ENCODE data around the gene C10orf71.

C10orf71 gene

DNA sequence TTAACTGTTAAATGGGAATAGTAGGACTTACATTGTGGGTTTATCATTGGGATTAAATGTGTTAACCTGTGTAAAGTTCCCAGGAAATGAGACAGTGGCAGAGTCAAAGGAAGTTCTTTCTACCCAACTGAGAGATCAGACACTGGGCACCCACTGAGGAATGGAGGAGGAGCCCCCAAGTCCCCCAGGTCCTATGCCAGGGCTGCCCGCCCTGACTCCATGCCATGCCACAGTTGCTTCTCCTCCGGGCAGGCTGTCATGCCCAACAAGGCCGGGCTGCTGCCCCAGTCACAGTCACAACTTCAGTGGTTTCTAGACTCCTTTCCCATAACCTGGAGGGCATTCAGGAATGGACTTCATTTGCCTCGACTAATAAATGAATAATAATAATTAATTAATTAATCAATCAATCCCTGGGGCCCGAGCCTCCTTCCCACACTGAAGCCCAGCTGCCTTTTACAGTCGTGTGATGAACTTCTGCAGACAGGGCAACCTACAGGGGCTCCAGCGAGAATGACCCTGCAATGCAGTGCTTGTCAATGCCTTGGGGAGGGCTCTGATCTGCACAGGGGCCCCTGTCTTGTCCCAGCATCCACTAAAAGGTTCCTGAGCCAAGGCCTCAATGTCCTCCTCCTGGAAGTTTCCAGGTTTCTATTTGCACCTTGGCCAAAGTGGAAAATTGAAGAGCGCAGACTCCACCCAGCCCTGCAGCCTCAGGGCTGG lies 64.5 kb downstream of the C10orf71 start:
- DNase-seq = no peak

DNA sequence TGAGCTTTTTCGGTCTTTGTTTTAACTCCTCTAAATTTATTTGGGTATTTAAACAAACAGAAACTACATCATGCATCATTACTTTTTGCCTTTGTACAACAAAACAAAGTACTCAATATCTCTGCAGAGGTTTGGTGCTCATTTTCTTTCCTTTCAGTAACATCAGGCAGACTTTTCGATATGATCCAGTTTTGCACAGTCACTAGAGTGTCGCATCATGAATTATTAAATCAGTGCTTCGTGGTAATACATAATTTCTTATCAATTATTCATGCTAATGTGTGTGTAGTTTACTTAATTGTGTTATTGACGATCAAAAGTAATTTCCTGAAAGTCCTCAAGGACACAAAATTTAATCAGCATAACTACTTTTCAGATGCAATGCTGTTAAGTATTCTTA lies 65.1 kb downstream of the C10orf71 start:
- DNase-seq = no peak

DNA sequence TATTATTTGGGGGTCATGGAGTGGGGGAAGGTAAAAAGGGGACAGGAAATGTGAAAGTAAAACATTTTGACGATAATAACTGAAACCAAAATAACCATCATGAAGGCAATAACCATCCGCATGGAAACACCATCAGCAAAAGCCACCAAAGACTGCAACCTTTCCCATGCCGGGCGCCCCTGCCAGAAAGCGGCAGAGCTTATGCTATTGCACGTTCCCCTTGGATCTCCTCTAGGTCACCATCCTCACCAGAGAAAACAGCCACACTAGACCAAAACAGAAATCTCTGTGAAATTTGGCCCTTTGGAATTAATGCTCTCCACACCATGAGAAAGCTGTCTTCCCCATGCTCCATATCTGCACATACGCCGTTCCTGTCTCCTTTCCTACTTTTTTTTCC lies 65.8 kb downstream of the C10orf71 start:
- no peak for DNase-seq

DNA sequence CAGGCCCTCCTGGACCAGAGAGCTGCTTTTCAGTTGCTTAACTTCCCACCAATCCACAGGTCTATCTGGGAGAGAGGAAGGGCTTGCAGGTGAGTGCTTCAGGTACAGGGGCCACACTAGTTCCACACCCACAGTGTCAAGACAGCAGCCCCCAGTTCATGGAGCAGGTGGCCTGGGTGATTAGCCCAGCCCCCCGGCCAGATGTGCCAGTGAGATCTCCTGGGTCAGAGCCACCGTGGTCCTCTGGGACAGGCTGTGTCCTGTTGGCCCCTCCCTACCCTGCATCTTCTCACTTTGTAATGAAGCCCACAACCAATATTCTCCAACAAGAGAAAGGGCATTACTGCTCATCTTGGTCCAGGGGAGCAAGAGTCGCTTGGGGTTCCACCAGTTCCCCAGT lies 66.3 kb downstream of the C10orf71 start:
- DNase-seq = no peak

DNA sequence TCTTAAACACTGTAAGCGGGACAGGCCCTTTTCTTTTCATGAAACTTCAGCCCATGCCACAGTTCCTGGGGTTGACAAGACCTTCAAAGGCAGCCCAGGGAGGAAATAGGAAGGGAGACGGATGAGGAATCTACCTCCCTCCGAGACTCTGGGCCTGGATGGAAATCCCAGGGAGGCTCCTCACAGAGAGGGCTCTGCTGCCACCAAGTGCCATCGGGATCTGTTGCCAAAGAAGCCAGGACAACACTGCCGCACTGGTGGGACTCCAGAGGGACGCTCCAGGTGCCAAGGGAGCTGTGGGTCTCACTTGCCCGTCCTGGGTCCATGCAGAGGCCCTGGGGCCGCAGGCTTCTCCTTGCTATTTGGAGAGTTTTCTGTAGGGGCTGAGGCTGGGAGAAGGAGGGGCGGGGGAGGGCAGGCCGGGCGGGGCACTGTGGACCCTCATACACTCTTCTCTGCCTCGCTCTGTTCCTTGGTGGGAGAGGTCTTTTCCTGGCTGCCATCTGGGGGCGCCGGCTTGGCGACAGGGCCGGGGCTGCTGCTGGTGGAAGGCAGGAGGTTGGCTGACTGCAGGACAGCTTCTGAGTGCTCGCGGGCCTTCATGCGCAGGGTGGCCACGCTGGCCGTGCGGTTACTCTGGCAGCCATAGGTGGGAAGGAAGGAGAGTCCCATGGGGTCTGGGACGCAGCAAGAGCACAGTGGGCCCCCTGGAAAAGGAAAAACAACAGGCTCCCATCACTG lies 66.9 kb downstream of the C10orf71 start:
- DNase-seq = no peak

DNA sequence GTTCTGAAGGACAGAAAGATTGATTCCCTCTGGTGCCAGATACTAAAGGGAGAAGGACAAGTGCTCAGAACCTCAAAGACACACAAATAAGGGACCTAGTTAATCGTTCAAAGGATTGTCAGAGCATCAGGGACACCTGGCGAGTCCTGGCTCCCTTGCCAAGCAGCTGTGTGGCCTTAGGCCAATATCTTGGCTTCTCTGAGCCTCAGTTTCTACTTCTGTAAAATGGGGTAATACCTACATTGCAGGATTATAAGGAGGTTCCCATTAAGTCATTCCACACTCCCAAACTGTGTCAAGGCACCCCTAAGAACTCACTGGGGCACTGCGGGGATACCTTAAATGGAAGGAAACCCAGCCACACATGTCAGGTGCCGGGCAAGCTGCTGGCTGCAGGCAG lies 67.5 kb downstream of the C10orf71 start:
- DNase-seq = no peak

DNA sequence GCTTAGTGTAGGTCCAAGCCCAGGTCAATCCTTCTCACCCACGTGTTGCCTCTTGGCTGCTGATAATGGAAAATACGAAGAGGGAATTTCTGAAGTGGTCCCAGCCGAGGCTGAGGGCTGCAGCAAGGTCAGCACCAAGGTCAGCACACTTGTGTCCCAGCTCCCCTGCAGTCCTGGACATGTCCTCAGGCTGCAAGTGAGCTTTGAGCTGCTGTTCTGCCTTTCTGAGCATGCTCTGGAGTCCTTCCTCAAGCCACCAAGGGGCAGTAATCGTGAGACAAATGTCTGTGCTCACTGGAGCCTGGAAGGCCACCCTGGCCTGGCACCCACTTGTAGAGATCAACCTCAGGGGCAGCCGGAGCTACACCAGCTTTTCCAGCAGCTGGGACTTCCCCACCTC lies 68.6 kb downstream of the C10orf71 start:
- no peak for DNase-seq

DNA sequence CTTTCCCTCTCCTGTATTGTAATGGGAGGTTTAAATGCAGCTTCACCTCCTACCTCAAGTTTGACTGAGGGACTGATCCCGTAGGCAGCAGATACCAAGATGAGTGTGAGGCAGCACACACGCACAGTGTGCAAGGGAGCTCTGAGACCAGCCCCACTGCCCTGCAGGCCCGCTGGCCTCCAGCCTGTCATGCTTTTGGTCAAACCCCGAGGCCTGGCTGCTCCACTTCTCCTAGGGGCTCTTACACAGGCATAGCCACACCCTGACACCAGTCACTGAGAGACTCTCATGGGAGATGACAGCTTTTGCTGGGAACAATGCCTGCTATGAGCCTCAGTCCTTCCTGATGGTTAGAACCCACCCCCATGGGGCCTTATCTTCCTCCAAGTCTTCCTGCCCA lies 69.3 kb downstream of the C10orf71 start:
- DNase-seq = no peak

DNA sequence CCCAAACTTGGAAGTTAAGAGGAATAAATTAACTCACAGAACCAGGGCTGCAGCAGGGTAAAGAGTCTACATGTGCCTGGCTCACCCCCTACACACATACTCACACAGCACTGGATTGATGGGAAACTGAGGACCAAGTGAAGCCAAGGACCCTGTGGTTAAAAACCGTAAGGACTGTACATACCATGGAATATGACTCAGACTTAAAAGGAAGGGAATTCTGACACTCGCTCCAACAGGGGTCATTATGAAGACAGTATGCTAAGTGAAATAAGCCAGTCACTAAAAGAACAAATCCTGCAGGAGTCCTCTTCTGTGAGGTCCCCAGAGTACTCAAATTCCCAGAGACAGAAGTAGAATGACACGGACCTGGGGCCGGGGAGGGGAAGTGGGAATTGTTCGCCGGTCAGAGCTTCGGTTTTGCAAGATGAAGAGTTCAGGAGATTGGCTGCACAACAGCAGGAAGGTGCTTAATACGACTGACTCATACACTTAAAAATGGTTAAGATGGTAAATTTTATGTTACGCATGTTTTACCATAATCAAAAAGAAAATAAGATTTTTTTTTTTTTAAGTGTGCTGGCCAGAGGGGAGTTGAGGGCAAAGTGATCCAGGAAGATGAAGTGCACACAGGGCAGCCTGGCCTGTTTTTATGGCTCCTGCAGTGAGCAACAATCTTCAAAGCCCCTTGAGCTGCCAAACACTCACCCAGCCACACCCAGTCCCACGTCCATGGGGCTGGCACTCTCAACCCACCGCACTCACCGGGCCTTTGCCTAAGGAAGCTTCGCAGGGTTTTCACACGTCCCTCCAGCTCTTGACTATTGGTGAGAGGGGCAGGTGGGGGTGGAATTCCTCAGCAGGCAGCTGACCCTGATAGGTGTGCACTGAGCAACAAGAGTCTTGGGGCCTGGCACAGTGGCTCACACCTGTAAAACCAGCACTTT lies 70.5 kb downstream of the C10orf71 start:
- DNase-seq = peak in 2 of 3 donors; percentile 33 to 36

DNA sequence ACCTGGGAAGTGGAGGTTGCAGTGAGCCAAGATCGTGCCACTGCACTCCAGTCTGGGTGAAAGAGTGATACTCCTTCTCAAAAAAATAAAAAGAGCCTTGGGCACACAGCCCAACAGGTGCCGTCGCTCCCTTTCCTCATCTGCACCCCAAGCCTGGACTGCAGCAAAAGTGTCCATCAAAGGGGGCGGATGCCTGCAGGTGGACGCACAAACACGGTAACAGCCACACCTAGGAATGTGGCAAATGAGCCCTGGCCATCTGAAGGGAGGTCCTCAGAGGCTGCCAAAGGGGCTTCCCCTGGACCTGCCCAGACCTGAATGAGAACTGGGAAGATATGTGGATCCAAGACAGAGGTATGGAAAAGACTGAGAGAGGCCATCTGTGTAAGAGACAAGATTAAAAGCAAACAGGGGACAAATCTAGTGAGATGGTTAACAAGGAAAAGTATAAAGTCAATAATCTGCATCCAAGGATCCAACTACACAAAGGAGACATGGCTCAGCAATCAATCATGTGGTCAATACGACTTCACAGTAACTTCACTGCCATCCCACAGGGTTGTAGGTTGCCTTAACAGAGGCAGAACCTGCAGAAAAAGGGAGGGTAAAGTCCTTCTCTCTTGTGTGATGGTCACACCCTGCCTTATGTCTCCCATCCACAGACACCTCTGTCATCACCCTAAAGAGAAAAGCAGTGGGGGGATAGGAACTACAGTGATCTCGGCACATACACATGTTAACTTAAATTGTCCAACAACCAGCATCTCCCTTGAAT lies 71.5 kb downstream of the C10orf71 start:
- no peak for DNase-seq

DNA sequence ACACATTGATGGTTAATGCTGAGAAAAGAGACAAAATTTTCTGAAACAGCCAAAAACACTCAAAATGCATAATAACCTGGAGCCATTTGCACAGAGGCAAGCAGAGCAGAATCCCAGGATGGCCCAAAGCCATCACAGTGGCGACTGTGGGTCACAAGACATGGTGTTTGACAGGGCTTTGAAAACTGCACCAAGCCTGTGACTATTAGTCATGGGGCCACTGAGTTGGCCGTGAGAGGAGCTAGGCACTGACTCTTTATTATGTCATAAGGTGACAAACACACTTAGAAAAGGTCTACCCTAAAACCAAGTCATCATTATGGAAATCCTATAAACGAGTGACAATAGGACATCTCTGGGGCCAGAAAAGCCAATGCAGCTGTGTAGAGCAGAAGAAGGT lies 73.0 kb downstream of the C10orf71 start:
- peak; percentile 81 to 88 (median 86) for DNase-seq

DNA sequence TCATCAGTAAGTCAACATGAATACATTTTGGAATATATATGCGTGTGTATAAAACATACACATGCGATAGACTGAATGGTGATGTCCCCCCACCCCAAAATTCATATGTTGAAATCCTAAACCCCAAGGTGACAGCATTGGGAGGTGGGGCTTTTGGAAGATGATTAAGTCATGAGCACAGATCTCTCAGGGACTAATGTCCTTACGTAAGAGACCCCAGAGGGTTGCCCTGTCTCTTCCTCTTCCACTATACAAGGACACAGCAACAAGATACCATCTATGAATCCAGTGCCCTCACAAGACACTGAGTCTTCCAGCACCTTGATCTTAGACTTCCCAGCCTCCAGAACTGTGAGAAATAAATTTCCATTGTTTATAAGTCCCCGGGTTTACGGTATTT lies 74.4 kb downstream of the C10orf71 start:
- peak; percentile 37 to 42 (median 39) for DNase-seq

DNA sequence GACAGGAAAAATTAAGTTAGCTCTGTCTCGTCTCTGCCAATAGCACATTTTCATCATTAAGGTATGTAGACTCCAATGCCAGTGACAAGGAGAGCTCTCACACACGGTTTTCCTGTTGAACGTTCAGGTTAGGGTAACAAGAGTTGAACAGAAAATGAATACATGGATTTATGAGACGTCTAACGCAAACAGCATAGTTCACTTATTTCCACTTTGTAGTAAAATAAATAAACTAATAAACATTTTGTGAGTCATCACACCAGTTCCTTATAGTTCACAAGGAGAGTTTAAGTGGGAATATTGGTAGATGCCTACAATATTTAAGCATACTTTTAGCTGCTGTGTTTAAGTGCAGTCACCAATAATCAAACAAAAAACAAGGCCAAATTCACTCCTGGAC lies 75.8 kb downstream of the C10orf71 start:
- DNase-seq = no peak

DNA sequence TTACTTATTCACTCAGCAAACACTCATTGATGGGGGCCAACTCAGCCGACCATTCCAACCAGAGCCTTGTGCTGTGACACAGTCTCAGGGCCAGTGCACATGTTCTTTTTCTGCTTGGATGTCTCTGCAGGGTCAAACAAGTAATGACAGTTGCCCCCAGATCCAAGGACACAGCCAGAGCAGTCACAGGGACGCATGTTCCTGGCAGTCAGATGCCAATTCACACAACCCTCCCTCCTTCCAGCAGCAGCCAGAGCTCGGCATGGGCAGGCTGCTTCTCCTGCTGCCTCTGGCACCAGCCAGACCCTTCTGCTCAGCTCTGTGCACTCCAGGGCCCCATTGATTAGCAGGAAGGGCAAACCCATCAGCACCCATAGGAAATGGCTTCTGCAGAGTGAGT lies 76.6 kb downstream of the C10orf71 start:
- no peak for DNase-seq
